PFSK-1 (cell line): ENCODE measurements around the gene LDB2.

Experiments
- FOXP2 ChIP-seq: optimal IDR thresholded peaks from 2 replicates; pipeline ENCODE3; 2011; ENCODE audit warnings: borderline replicate concordance, control low read depth, inconsistent platforms; ENCODE audit not compliant: insufficient read depth; ENCODE audit errors: extremely low read length, extremely low read depth
- POLR2AphosphoS5 ChIP-seq: IDR thresholded peaks from 2 replicates; pipeline ENCODE4 v1.6.1; 2012; ENCODE audit warnings: low read depth, mild to moderate bottlenecking, control low read depth, low read length, moderate library complexity
- REST ChIP-seq, 2 experiments: IDR thresholded peaks; 2 replicates each; pipeline versions ENCODE4 v1.6.1 to v1.8.0; 2011 to 2012; ENCODE audit warnings: low read depth in 2 of 2, low read length in 2 of 2, control low read depth in 1 of 2, inconsistent platforms in 1 of 2, mild to moderate bottlenecking in 1 of 2, moderate library complexity in 1 of 2; ENCODE audit not compliant: insufficient read depth in 1 of 2
- SIN3A ChIP-seq: IDR thresholded peaks from 2 replicates; pipeline ENCODE4 v1.6.1; 2012; ENCODE audit warnings: mild to moderate bottlenecking, low read length, moderate library complexity, borderline replicate concordance; ENCODE audit not compliant: insufficient read depth
- TAF1 ChIP-seq: IDR thresholded peaks from 2 replicates; pipeline ENCODE4 v1.6.1; 2012; ENCODE audit warnings: low read length, control low read depth, borderline replicate concordance; ENCODE audit not compliant: insufficient read depth

Gene LDB2

GRCh38 chr4:16909281-16909680 is 10.8 kb upstream of the LDB2 start:
- TF ChIP-seq REST (IDR thresholded peaks at IDR 0.05; ENCODE audit: insufficient read depth in 1 of 2, low read depth in 2 of 2, low read length in 2 of 2) (no peak), FOXP2 (no peak), TAF1 (no peak)

GRCh38 chr4:16908377-16909021 is 10.1 kb upstream of the LDB2 start:
- no peak for TF ChIP-seq POLR2AphosphoS5
- no peak for TF ChIP-seq TAF1
- TF ChIP-seq REST (IDR thresholded peaks at IDR 0.05; ENCODE audit: insufficient read depth in 1 of 2, low read depth in 2 of 2, low read length in 2 of 2): no peak
- no peak for TF ChIP-seq FOXP2
- no peak for TF ChIP-seq SIN3A

GRCh38 chr4:16900325-16900724 is 1.9 kb upstream of the LDB2 start:
- TF ChIP-seq POLR2AphosphoS5 (no peak), TAF1 (no peak), SIN3A (no peak), FOXP2 (no peak)

GRCh38 chr4:16896881-16897750 is 1.3 kb downstream of the LDB2 start:
- TF ChIP-seq FOXP2: no peak
- no peak for TF ChIP-seq TAF1
- TF ChIP-seq POLR2AphosphoS5: no peak
- no peak for TF ChIP-seq REST (IDR thresholded peaks at IDR 0.05; ENCODE audit: insufficient read depth in 1 of 2, low read depth in 2 of 2, low read length in 2 of 2)
- no peak for TF ChIP-seq SIN3A

- TF ChIP-seq TAF1 (no peak), REST (IDR thresholded peaks at IDR 0.05; ENCODE audit: insufficient read depth in 1 of 2, low read depth in 2 of 2, low read length in 2 of 2) (no peak), POLR2AphosphoS5 (no peak), SIN3A (no peak), FOXP2 (no peak)
Observed at GRCh38 chr4:16894406-16894805, 4.0 kb downstream of the LDB2 start.
